Thymus (tissue), 11 donors: ENCODE data around the gene PDCD2L. TPM values are rescaled to one million over a fixed set of nuclear protein-coding genes. Genes with fewer than 3 reads are reported as not detected.
A peak's percentile ranks its signal among the peaks of the same experiment; 100 is the strongest.

Experiments
- DNase-seq, 9 donors: peaks; one replicate each; pipeline ENCODE4 v3.0.0-alpha.2; 2013; ENCODE audit warnings: low spot score in 9 of 9, low read depth in 6 of 9, missing footprints in 1 of 9
- H3K27ac ChIP-seq, 2 donors: one replicate each; pipeline ENCODE4 v1.5.1; 2013; ENCODE audit warnings: control low read depth in 1 of 2, low read depth in 1 of 2, low read length in 1 of 2, mild to moderate bottlenecking in 1 of 2, moderate library complexity in 1 of 2
- H3K27me3 ChIP-seq, 2 donors: one replicate each; pipeline ENCODE4 v1.5.1; 2013; ENCODE audit warnings: low read length in 1 of 2; ENCODE audit not compliant: control insufficient read depth in 2 of 2, insufficient read depth in 1 of 2
- H3K36me3 ChIP-seq, 2 donors: one replicate each; pipeline ENCODE4 v1.5.1; 2013; ENCODE audit warnings: low read length in 1 of 2, mild to moderate bottlenecking in 1 of 2, moderate library complexity in 1 of 2; ENCODE audit not compliant: control insufficient read depth in 2 of 2, insufficient read depth in 2 of 2
- H3K4me1 ChIP-seq, 2 donors: one replicate each; pipeline ENCODE4 v1.5.1; 2013; ENCODE audit warnings: low read length in 2 of 2; ENCODE audit not compliant: control insufficient read depth in 2 of 2, insufficient read depth in 2 of 2
- H3K4me3 ChIP-seq, 2 donors: one replicate each; pipeline ENCODE4 v1.5.1; 2013; ENCODE audit warnings: low read length in 2 of 2, control low read depth in 1 of 2, mild to moderate bottlenecking in 1 of 2
- H3K9me3 ChIP-seq, 2 donors: one replicate each; pipeline ENCODE4 v1.5.1; 2013; ENCODE audit warnings: low read length in 1 of 2, mild to moderate bottlenecking in 1 of 2; ENCODE audit not compliant: control insufficient read depth in 2 of 2, insufficient read depth in 1 of 2
- WGBS: extraction: QIAGEN DNeasy Blood & Tissue Kit; methylation state at CpG from one replicate; pipeline ENCODE4 v1.1.7; 2013; 5-methylcytosine and 5-hydroxymethylcytosine counted together
- polyA plus RNA-seq: library from polyadenylated mRNA; stranded (reverse); fragments of 200-250 nt; gene quantifications from one replicate; pipeline ENCODE4 v1.2.3, GENCODE V29; 2013
- total RNA-seq: library from RNA; stranded (reverse); fragments of 120-200 nt; gene quantifications from one replicate; pipeline ENCODE4 v1.2.4, GENCODE V29; 2013
- donor health status: healthy.

PDCD2L gene
- total and polyA plus RNA-seq, 2 donors = 10.5 to 14.1 TPM

- no peak for DNase-seq
Observed at GRCh38 chr19:34426096-34426661, 22.0 kb downstream of the PDCD2L start.

GRCh38 chr19:34428549-34429285 is 24.5 kb downstream of the PDCD2L start:
- H3K27ac ChIP-seq = peak overlapping the region; percentile 32 to 80
- no peaks in the 10 kb centered on the region for H3K27me3 ChIP-seq
- DNase-seq = peak in 6 of 9 donors; percentile 21 to 58 (median 34)
- peaks cover 3 to 19% of the 10 kb centered on the region in 2 donors for H3K36me3 ChIP-seq
- peak overlapping the region; percentile 61 to 87 for H3K4me3 ChIP-seq
- H3K4me1 ChIP-seq = peaks cover 15 to 18% of the 10 kb centered on the region in 2 donors
- WGBS = under 1% methylated on average over 68 of the region's 68 CpGs
- H3K9me3 ChIP-seq = no peaks in the 10 kb centered on the region

More at GRCh38 chr19:34426096-34426661, 22.0 kb downstream of the PDCD2L start:
- Histone ChIP-seq H3K4me1 (peaks cover 14 to 18% of the 10 kb centered on the region in 2 donors), H3K36me3 (peaks cover 3 to 9% of the 10 kb centered on the region in 2 donors), H3K9me3 (no peaks in the 10 kb centered on the region), H3K4me3 (no peak overlapping the region), H3K27me3 (no peaks in the 10 kb centered on the region), H3K27ac (no peak overlapping the region)
- 94% methylated on average over 8 of the region's 8 CpGs for WGBS

GRCh38 chr19:34429553-34429952 is 25.4 kb downstream of the PDCD2L start:
- 84% methylated on average over 9 of the region's 9 CpGs for WGBS
- Histone ChIP-seq H3K9me3 (no peaks in the 10 kb centered on the region), H3K27ac (no peak overlapping the region), H3K27me3 (no peaks in the 10 kb centered on the region), H3K4me1 (peaks cover 15 to 18% of the 10 kb centered on the region in 2 donors), H3K4me3 (peak overlapping the region; percentile 61 to 87), H3K36me3 (peaks cover 6 to 26% of the 10 kb centered on the region in 2 donors)
- DNase-seq = no peak

- H3K36me3 ChIP-seq = peaks cover 15 to 39% of the 10 kb centered on the region in 2 donors
- peak; percentile 29 to 85 (median 58) for DNase-seq
- H3K4me3 ChIP-seq = peak overlapping the region; percentile 0 to 8
- H3K4me1 ChIP-seq = peaks cover 15 to 18% of the 10 kb centered on the region in 2 donors
- H3K27ac ChIP-seq = no peak overlapping the region
- WGBS = 49% methylated on average over 6 of the region's 6 CpGs
- H3K27me3 ChIP-seq = no peaks in the 10 kb centered on the region
- H3K9me3 ChIP-seq = no peaks in the 10 kb centered on the region
Observed at GRCh38 chr19:34430738-34431625, 26.8 kb downstream of the PDCD2L start.

- 93% methylated on average over 2 of the region's 2 CpGs for WGBS
- Histone ChIP-seq H3K4me1 (peaks cover 15 to 18% of the 10 kb centered on the region in 2 donors), H3K4me3 (no peak overlapping the region), H3K27me3 (no peaks in the 10 kb centered on the region), H3K27ac (no peak overlapping the region), H3K36me3 (peaks cover 14 to 39% of the 10 kb centered on the region in 2 donors), H3K9me3 (no peaks in the 10 kb centered on the region)
- no peak for DNase-seq
Observed at GRCh38 chr19:34431681-34432402, 27.6 kb downstream of the PDCD2L start.

GRCh38 chr19:34432797-34433196 is 28.6 kb downstream of the PDCD2L start:
- Histone ChIP-seq H3K9me3 (no peaks in the 10 kb centered on the region), H3K27me3 (no peaks in the 10 kb centered on the region), H3K4me3 (no peak overlapping the region), H3K36me3 (peaks cover 22 to 48% of the 10 kb centered on the region in 2 donors), H3K4me1 (peaks cover 15 to 16% of the 10 kb centered on the region in 2 donors), H3K27ac (no peak overlapping the region)
- 97% methylated on average over 5 of the region's 5 CpGs for WGBS
- DNase-seq = no peak

- H3K27ac ChIP-seq = no peak overlapping the region
- H3K27me3 ChIP-seq = no peaks in the 10 kb centered on the region
- no peaks in the 10 kb centered on the region for H3K4me1 ChIP-seq
- WGBS = 95% methylated on average over 3 of the region's 3 CpGs
- DNase-seq = no peak
- H3K4me3 ChIP-seq = no peak overlapping the region
- peaks cover 37 to 66% of the 10 kb centered on the region in 2 donors for H3K36me3 ChIP-seq
- H3K9me3 ChIP-seq = no peaks in the 10 kb centered on the region
Observed at GRCh38 chr19:34436716-34437115, 32.5 kb downstream of the PDCD2L start.

DNA sequence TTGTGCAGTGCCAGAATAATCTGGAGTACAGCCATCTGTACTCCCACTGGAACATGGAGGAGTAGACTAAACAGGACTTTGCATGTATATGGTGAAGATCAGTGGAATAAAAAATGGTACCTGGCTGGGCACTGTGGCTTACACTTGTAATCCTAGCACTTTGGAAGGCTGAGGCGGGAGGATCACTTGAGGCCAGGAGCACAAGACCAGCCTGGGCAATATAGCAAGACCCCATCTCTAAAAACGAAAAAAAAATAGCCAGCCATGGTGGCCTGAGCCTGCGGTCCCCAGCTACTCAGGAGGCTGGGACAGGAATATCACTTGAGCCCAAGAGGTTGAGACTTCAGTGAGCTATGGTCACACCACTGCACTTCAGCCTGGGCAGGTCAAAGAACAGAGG is 44.0 kb downstream of the PDCD2L start:
- H3K27me3 ChIP-seq = no peaks in the 10 kb centered on the region
- H3K4me3 ChIP-seq = no peak overlapping the region
- H3K36me3 ChIP-seq = peaks cover 47 to 83% of the 10 kb centered on the region in 2 donors
- DNase-seq = no peak
- no peak overlapping the region for H3K27ac ChIP-seq
- WGBS = 96% methylated on average over 3 of the region's 3 CpGs
- no peaks in the 10 kb centered on the region for H3K9me3 ChIP-seq
- H3K4me1 ChIP-seq = no peaks in the 10 kb centered on the region
